Glutamatergic neuron (in vitro differentiated cells): ENCODE data around the gene SMARCD3. TPM values are rescaled to one million over a fixed set of nuclear protein-coding genes. Genes with fewer than 3 reads are reported as not detected.

ENCODE experiments used
- DNase-seq: peaks from one replicate; pipeline ENCODE4 v3.0.0; 2022
- H3K27ac Mint-ChIP-seq: one replicate; pipeline ENCODE4 v1.8.0; 2020; ENCODE audit warnings: mild to moderate bottlenecking, mixed read lengths, inconsistent platforms; ENCODE audit not compliant: unreplicated experiment
- H3K27me3 Mint-ChIP-seq: one replicate; pipeline ENCODE4 v1.8.0; 2020; ENCODE audit warnings: mild to moderate bottlenecking, moderate library complexity, mixed read lengths, inconsistent platforms; ENCODE audit not compliant: unreplicated experiment
- H3K36me3 Mint-ChIP-seq: one replicate; pipeline ENCODE4 v1.8.0; 2020; ENCODE audit warnings: mild to moderate bottlenecking, mixed read lengths, inconsistent platforms; ENCODE audit not compliant: unreplicated experiment
- H3K4me1 Mint-ChIP-seq: one replicate; pipeline ENCODE4 v1.8.0; 2020; ENCODE audit warnings: mild to moderate bottlenecking, low read depth, mixed read lengths, inconsistent platforms; ENCODE audit not compliant: unreplicated experiment
- H3K4me3 Mint-ChIP-seq: one replicate; pipeline ENCODE4 v1.8.0; 2020; ENCODE audit warnings: mild to moderate bottlenecking, mixed read lengths, inconsistent platforms; ENCODE audit not compliant: unreplicated experiment
- H3K9me3 Mint-ChIP-seq: one replicate; pipeline ENCODE4 v1.8.0; 2020; ENCODE audit warnings: mild to moderate bottlenecking, moderate library complexity, mixed read lengths, inconsistent platforms; ENCODE audit not compliant: unreplicated experiment
- CTCF ChIP-seq: fragments of 200-600 bp; sonication (generic); IDR thresholded peaks from one replicate; pipeline ENCODE4 v1.5.0; 2021; ENCODE audit not compliant: partially characterized antibody, unreplicated experiment
- total RNA-seq: library from RNA; stranded (reverse); fragmentation: NEBNext Ultra II Directional; extraction: Animal tissue kit (Norgen Biotek cat#: 25700); gene quantifications from one replicate; pipeline ENCODE4 v1.2.1, GENCODE V29; 2021; ENCODE audit not compliant: unreplicated experiment

SMARCD3 gene
- total RNA-seq, 1 donor from 2014 or later: 5.1 TPM

DNA sequence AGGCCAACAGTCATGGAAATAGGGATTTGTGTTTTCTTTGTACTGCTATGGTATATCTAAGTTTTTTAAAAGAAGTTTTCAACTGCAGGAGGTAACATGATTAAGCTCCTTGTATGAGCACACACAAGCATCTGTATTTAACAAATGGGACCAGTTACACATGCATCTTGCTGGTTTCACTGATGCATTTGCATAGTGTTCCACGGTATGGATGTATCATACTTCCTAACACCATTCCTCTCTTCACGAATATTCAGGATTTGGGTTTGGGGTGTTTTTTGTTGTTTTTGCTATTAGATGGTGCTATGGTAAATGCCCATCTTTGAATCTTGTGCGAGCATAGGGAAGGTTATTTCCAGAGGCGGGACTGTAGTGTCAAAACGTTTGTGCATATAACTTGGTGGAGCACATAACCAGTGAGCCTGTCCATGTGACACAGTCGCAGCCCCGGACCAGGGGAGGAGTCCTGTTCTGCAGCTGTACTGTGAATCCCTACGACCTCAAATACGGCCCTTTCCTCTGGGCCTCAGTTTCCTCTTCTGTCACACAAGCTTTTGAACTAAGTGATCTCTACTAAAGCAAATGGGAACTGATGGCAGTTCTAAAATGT, 40.1 kb downstream of the SMARCD3 start:
- Mint-ChIP-seq H3K9me3 (no peaks in the 10 kb centered on the region), H3K27me3 (peaks cover 7% of the 10 kb centered on the region), H3K36me3 (no peaks in the 10 kb centered on the region), H3K27ac (no peak overlapping the region), H3K4me3 (no peak overlapping the region), H3K4me1 (peaks cover 9% of the 10 kb centered on the region)
- DNase-seq: no peak
- TF ChIP-seq CTCF: no peak

DNA sequence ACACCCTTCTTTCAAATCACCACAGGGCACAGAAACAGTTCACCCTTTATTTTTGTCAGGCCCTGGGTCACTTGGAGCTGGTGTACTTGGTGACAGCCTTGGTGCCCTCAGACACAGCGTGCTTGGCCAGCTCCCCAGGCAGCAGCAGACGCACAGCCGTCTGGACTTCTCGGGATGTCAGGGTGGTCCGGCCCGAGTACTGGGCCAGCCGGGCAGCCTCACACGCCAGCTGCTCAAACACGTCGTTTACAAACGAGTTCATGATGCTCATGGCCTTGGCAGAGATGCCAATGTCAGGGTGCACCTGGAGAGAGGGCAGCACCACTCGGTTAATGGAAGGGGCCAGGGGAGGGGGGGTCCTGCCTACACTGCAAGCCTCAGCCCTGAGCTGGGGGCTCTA, 40.7 kb downstream of the SMARCD3 start:
- Mint-ChIP-seq H3K4me3 (no peak overlapping the region), H3K9me3 (no peaks in the 10 kb centered on the region), H3K27ac (no peak overlapping the region), H3K27me3 (peaks cover 7% of the 10 kb centered on the region), H3K36me3 (no peaks in the 10 kb centered on the region), H3K4me1 (peaks cover 9% of the 10 kb centered on the region)
- TF ChIP-seq CTCF: no peak
- DNase-seq: no peak

GRCh38 chr7:151207315-151207714, 41.2 kb downstream of the SMARCD3 start:
- no peak overlapping the region for H3K4me3 Mint-ChIP-seq
- no peaks in the 10 kb centered on the region for H3K36me3 Mint-ChIP-seq
- H3K9me3 Mint-ChIP-seq: no peaks in the 10 kb centered on the region
- DNase-seq: no peak
- H3K27ac Mint-ChIP-seq: no peak overlapping the region
- peaks cover 7% of the 10 kb centered on the region for H3K27me3 Mint-ChIP-seq
- no peak for TF ChIP-seq CTCF
- peaks cover 9% of the 10 kb centered on the region for H3K4me1 Mint-ChIP-seq

DNA sequence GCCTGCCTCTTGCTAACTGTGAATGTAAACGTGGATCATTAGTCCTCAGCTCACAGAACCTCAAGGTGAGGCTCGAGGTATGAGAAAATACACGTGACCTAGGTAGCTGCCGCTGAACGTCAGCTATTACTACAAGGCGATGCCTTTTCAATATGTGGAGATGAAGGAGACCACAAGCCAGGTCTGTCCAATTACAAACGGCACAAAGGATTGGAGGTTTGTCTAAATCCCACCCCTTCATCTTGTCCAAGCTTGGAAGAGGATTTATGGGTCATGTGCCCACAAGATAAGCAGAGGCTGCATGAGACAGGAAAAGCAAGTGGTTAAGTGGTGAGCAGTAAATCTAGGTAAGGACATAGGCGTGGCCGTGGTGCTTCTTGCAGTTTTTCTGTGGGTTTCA, 41.6 kb downstream of the SMARCD3 start:
- DNase-seq: no peak
- H3K4me1 Mint-ChIP-seq: peaks cover 5% of the 10 kb centered on the region
- no peaks in the 10 kb centered on the region for H3K9me3 Mint-ChIP-seq
- TF ChIP-seq CTCF: no peak
- H3K36me3 Mint-ChIP-seq: no peaks in the 10 kb centered on the region
- no peak overlapping the region for H3K27ac Mint-ChIP-seq
- peaks cover 7% of the 10 kb centered on the region for H3K27me3 Mint-ChIP-seq
- H3K4me3 Mint-ChIP-seq: no peak overlapping the region

DNA sequence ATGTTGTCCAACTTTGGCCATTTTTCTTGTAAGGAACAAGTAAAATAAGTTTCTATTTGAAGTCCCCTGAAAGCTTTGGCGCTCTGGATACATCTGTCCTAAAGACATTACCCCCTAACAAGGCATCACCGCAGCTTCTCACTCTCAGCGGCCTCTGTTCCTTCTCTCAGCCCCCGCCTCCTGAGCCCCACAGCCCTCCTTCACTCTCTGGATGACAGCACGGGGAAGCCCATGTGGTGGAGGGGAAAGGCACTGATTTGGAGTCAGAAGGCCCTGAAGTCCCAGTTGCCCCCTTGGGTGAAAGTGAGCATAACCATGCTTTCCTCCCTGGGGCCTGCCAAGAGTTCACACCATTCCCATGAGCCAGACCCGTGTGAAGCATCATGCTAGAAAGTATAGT, 42.8 kb downstream of the SMARCD3 start:
- Mint-ChIP-seq H3K4me1 (peaks cover 2% of the 10 kb centered on the region), H3K4me3 (no peak overlapping the region), H3K27me3 (peaks cover 11% of the 10 kb centered on the region)

More for the DNA sequence above, 42.8 kb downstream of the SMARCD3 start:
- TF ChIP-seq CTCF: no peak
- no peak overlapping the region for H3K27ac Mint-ChIP-seq
- DNase-seq: no peak
- H3K9me3 Mint-ChIP-seq: peaks cover 4% of the 10 kb centered on the region
- H3K36me3 Mint-ChIP-seq: no peaks in the 10 kb centered on the region
